Calu3 (cell line): ENCODE results near the gene FOXA2. TPM values are rescaled to one million over a fixed set of nuclear protein-coding genes. Genes with fewer than 3 reads are reported as not detected.

ENCODE experiments used
- BruUV-seq: library from RNA; stranded (reverse); fragments of 400-500 nt; replicated peaks from 2 replicates; lab custom pipeline; 2021; lab: Mats Ljungman, UMichigan
- CTCF ChIA-PET: fragments of 300-600 bp; sonication (Branson Sonifier 250); formaldehyde crosslinking; loops from one replicate; lab custom pipeline; 2022; ENCODE audit warnings: antibody characterized with exemption; lab: Charles Lee
- DNase-seq: peaks from one replicate; pipeline ENCODE4 v3.0.0; 2022
- H3K27ac Mint-ChIP-seq: one replicate; pipeline ENCODE4 v1.8.0; 2022; ENCODE audit warnings: mixed read lengths; ENCODE audit not compliant: unreplicated experiment
- H3K27me3 Mint-ChIP-seq: one replicate; pipeline ENCODE4 v1.8.0; 2022; ENCODE audit warnings: mixed read lengths; ENCODE audit not compliant: unreplicated experiment
- H3K36me3 Mint-ChIP-seq: one replicate; pipeline ENCODE4 v1.8.0; 2022; ENCODE audit warnings: mild to moderate bottlenecking, moderate library complexity, mixed read lengths; ENCODE audit not compliant: insufficient read depth, unreplicated experiment
- H3K4me1 Mint-ChIP-seq: one replicate; pipeline ENCODE4 v1.8.0; 2022; ENCODE audit warnings: mild to moderate bottlenecking, low read depth, mixed read lengths; ENCODE audit not compliant: unreplicated experiment
- H3K4me3 Mint-ChIP-seq: one replicate; pipeline ENCODE4 v1.8.0; 2022; ENCODE audit warnings: mild to moderate bottlenecking, low read depth, moderate library complexity, mixed read lengths; ENCODE audit not compliant: unreplicated experiment
- H3K9me3 Mint-ChIP-seq: one replicate; pipeline ENCODE4 v1.8.0; 2022; ENCODE audit warnings: low read depth, mixed read lengths; ENCODE audit not compliant: unreplicated experiment
- intact Hi-C: fragments of 100-400 bp; cut with micrococcal nuclease; formaldehyde crosslinking; loops from one replicate; pipeline ENCODE4 v1.10.0; 2022; ENCODE audit not compliant: unreplicated experiment
- total RNA-seq: library from RNA; stranded (reverse); gene quantifications from 2 replicates; pipeline ENCODE4 v1.2.3, GENCODE V29; 2022
- TF ChIP-seq, protein P1 (sequence below): fragments of 200-600 bp; IDR thresholded peaks from one replicate; pipeline ENCODE4 v1.8.0; 2022; ENCODE audit warnings: antibody characterized with exemption; ENCODE audit not compliant: unreplicated experiment

Gene FOXA2
- total RNA-seq, 1 experiment from 2014 or later: 1.1 TPM

DNA sequence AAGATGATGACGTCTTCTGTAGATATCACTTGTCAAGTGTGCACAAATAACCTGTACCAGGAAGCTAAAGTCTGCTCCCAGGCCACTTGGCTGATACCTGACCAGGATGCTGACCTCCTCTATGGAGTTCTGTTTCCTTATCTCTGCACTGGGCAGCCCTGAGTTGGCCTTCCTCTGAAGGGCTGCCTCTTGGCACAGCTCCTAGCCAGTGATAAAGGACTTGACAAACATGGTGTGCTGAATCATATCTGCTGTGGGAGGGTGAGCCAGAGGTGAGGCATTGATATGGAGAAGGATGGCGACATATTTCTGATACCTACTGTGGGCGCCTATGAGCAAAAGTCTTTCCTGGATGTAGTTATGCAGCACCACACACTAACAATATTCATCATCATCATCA, 32.8 kb upstream of the FOXA2 start:
- H3K4me1 Mint-ChIP-seq: peaks cover 14% of the 10 kb centered on the region
- BruUV-seq: no TSS peak
- no peaks in the 10 kb centered on the region for H3K9me3 Mint-ChIP-seq
- TF ChIP-seq, protein P1, sequence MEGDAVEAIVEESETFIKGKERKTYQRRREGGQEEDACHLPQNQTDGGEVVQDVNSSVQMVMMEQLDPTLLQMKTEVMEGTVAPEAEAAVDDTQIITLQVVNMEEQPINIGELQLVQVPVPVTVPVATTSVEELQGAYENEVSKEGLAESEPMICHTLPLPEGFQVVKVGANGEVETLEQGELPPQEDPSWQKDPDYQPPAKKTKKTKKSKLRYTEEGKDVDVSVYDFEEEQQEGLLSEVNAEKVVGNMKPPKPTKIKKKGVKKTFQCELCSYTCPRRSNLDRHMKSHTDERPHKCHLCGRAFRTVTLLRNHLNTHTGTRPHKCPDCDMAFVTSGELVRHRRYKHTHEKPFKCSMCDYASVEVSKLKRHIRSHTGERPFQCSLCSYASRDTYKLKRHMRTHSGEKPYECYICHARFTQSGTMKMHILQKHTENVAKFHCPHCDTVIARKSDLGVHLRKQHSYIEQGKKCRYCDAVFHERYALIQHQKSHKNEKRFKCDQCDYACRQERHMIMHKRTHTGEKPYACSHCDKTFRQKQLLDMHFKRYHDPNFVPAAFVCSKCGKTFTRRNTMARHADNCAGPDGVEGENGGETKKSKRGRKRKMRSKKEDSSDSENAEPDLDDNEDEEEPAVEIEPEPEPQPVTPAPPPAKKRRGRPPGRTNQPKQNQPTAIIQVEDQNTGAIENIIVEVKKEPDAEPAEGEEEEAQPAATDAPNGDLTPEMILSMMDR: no peak
- H3K4me3 Mint-ChIP-seq: no peak overlapping the region
- intact Hi-C loops: no loop called here
- no peaks in the 10 kb centered on the region for H3K36me3 Mint-ChIP-seq
- H3K27ac Mint-ChIP-seq: no peak overlapping the region
- peak; percentile 46 for DNase-seq
- CTCF ChIA-PET: interaction anchor here (0.5 to 0.6 kb wide), 2 partner anchors 67 to 282 kb away, joined by 3 read pairs; no protein-coding TSS in a partner anchor
- no peaks in the 10 kb centered on the region for H3K27me3 Mint-ChIP-seq

DNA sequence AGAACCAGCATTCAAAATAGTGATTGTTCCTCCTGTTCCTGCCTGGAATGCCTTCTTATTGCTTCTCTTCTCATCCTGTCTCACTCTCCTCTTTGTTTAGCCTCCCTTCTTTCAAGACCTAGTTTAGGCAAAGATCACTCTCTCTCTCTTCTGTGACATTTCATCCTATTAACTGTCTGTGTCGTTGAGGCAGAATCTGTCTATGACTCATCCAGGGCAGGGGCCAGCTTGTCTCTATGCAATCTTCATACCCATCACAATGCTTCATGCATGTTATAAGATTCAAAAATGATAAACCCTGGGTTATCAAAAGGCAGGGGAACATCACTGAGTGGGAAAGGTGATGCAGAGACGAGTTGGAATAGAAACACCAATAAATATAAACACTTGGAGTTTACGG, 32.2 kb upstream of the FOXA2 start:
- CTCF ChIA-PET: interaction anchor here (0.5 to 0.6 kb wide), 2 partner anchors 67 to 281 kb away, joined by 3 read pairs; no protein-coding TSS in a partner anchor
- DNase-seq: no peak
- Mint-ChIP-seq H3K27me3 (no peaks in the 10 kb centered on the region), H3K4me1 (peaks cover 14% of the 10 kb centered on the region), H3K27ac (peak overlapping the region; percentile 13), H3K9me3 (no peaks in the 10 kb centered on the region), H3K36me3 (no peaks in the 10 kb centered on the region), H3K4me3 (no peak overlapping the region)
- TF ChIP-seq, protein P1: no peak
- BruUV-seq: no TSS peak
- intact Hi-C loops: no loop called here

DNA sequence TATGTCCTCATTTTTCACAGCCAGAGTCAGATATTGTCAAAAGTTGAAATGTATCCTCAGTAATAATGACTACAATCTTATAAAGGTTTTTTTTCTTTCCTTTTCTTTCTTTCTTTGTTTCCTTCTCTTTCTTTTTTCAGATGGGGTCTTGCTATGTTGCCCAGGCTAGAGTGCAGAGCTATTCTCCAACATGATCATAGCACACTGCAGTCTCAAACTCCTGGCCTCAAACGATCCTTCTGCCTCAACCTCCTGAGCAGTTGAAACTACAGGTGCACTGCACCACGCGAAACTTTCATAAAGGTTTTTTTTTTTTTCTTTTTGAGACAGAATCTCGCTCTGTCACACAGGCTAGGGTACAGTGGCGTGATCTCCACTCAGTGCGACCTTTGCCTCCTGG, 31.1 kb upstream of the FOXA2 start:
- Mint-ChIP-seq H3K36me3 (no peaks in the 10 kb centered on the region), H3K27me3 (no peaks in the 10 kb centered on the region), H3K27ac (no peak overlapping the region), H3K9me3 (no peaks in the 10 kb centered on the region), H3K4me1 (peaks cover 14% of the 10 kb centered on the region), H3K4me3 (no peak overlapping the region)
- TF ChIP-seq, protein P1: no peak
- intact Hi-C loops: no loop called here
- no peak for DNase-seq
- CTCF ChIA-PET: no interaction called here
- BruUV-seq: no TSS peak

DNA sequence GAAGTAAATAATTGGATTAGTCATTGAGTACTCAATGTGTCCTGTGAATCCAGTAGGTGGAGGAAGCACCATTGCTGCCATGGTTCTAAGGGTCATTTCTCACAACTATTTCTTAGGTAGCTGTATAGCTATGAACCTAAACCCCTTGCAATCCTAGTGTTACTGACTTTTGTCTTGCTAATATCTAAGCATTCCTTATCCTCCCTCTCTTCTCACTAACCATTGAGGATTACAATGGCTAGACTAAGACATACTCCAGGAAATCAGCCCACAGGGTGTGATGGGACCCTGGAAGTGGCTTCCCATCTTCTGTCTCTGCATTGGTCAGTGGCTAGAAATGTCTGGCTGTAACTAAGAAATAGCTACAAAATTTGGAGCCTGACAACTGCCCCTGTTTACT, 27.3 kb upstream of the FOXA2 start:
- DNase-seq: no peak
- H3K36me3 Mint-ChIP-seq: no peaks in the 10 kb centered on the region
- peaks cover 5% of the 10 kb centered on the region for H3K4me1 Mint-ChIP-seq
- TF ChIP-seq, protein P1: no peak
- no peak overlapping the region for H3K27ac Mint-ChIP-seq
- H3K27me3 Mint-ChIP-seq: no peaks in the 10 kb centered on the region
- no peak overlapping the region for H3K4me3 Mint-ChIP-seq
- H3K9me3 Mint-ChIP-seq: no peaks in the 10 kb centered on the region
- no TSS peak for BruUV-seq
- intact Hi-C loops: no loop called here
- CTCF ChIA-PET: no interaction called here
